H1 (cell line): ENCODE measurements around the gene ARHGAP42. TPM values are rescaled to one million over a fixed set of nuclear protein-coding genes. Genes with fewer than 3 reads are reported as not detected.

ENCODE experiments used
- CTCF ChIA-PET: fragments of 300-600 bp; sonication (Branson Sonifier 250); formaldehyde crosslinking; loops from one replicate; lab custom pipeline; 2021; ENCODE audit not compliant: partially characterized antibody; lab: Charles Lee
- POLR2A ChIA-PET: fragments of 300-600 bp; sonication (Branson Sonifier 250); formaldehyde crosslinking; loops from one replicate; lab custom pipeline; 2021; ENCODE audit warnings: inconsistent platforms; ENCODE audit not compliant: partially characterized antibody; lab: Charles Lee
- DNase-seq, 2 experiments: peaks; one replicate each; pipeline versions ENCODE4 v3.0.0 to v3.0.0-alpha.2; 2010 to 2022; ENCODE audit warnings: low spot score in 2 of 2, low read depth in 1 of 2, mixed read lengths in 1 of 2
- FAIRE-seq: peaks from 2 replicates; lab custom pipeline; 2011; peaks lifted over from hg19 to GRCh38; lab: Jason Lieb, UNC
- H2AFZ ChIP-seq: 2 replicates; pipeline ENCODE4 v1.8.1; 2012; ENCODE audit warnings: low read length, inconsistent platforms
- H2AK5ac ChIP-seq: 2 replicates; pipeline ENCODE4 v1.6.1; 2013; ENCODE audit warnings: low read depth, low read length
- H2BK120ac ChIP-seq: replicated peaks from 2 replicates; pipeline ENCODE3; 2013; ENCODE audit warnings: low read depth, low read length, inconsistent platforms
- H2BK12ac ChIP-seq: 2 replicates; pipeline ENCODE4 v1.6.1; 2013; ENCODE audit warnings: low read depth, low read length
- H2BK15ac ChIP-seq: 2 replicates; pipeline ENCODE4 v1.6.1; 2013; ENCODE audit warnings: low read length
- H2BK20ac ChIP-seq: 2 replicates; pipeline ENCODE4 v1.6.1; 2013; ENCODE audit warnings: low read length
- H2BK5ac ChIP-seq: 2 replicates; pipeline ENCODE4 v1.6.1; 2013; ENCODE audit warnings: low read depth, low read length
- H3K14ac ChIP-seq: 2 replicates; pipeline ENCODE4 v1.6.1; 2013; ENCODE audit warnings: inconsistent platforms; ENCODE audit not compliant: insufficient read length
- H3K18ac ChIP-seq: 2 replicates; pipeline ENCODE4 v1.6.1; 2013; ENCODE audit warnings: low read length; ENCODE audit errors: extremely low read depth
- H3K23ac ChIP-seq: 2 replicates; pipeline ENCODE4 v1.6.1; 2013; ENCODE audit warnings: inconsistent platforms; ENCODE audit not compliant: insufficient read length
- H3K23me2 ChIP-seq: 2 replicates; pipeline ENCODE4 v1.6.1; 2013; ENCODE audit warnings: low read depth, low read length
- H3K27ac ChIP-seq: 2 replicates; pipeline ENCODE4 v1.6.1; 2011; ENCODE audit warnings: low read depth, low read length, inconsistent platforms
- H3K27me3 ChIP-seq, 4 experiments: replicated peaks in 1 of 4; 1 replicate in 1 of 4; 2 replicates in 3 of 4; pipeline versions ENCODE4 v1.6.1 to v1.8.1; 2011 to 2013; ENCODE audit warnings: low read length in 3 of 4, mild to moderate bottlenecking in 3 of 4, inconsistent platforms in 2 of 4, mixed read lengths in 2 of 4, moderate library complexity in 1 of 4; ENCODE audit not compliant: control insufficient read depth in 3 of 4, insufficient read depth in 3 of 4; ENCODE audit errors: extremely low read depth in 1 of 4
- H3K36me3 ChIP-seq, 4 experiments: 2 replicates each; pipeline versions ENCODE4 v1.6.1 to v1.8.1; 2011 to 2013; ENCODE audit warnings: mild to moderate bottlenecking in 4 of 4, low read length in 3 of 4, moderate library complexity in 2 of 4, control low read depth in 1 of 4, inconsistent platforms in 1 of 4; ENCODE audit not compliant: insufficient read depth in 4 of 4, control insufficient read depth in 2 of 4
- H3K4ac ChIP-seq: replicated peaks from 2 replicates; pipeline ENCODE3; 2013; ENCODE audit warnings: low read length, low read depth, mixed read lengths, inconsistent platforms; ENCODE audit not compliant: insufficient read length
- H3K4me1 ChIP-seq, 4 experiments: replicated peaks in 1 of 4; 1 replicate in 1 of 4; 2 replicates in 3 of 4; pipeline versions ENCODE4 v1.6.1 to v1.8.1; 2011 to 2013; ENCODE audit warnings: low read length in 3 of 4, inconsistent platforms in 2 of 4, mixed read lengths in 1 of 4; ENCODE audit not compliant: insufficient read depth in 4 of 4, control insufficient read depth in 3 of 4
- H3K4me2 ChIP-seq, 2 experiments: 2 replicates each; pipeline versions ENCODE4 v1.6.1 to v1.8.1; 2011 to 2013; ENCODE audit warnings: low read depth in 2 of 2, low read length in 2 of 2, control low read depth in 1 of 2, inconsistent platforms in 1 of 2, mild to moderate bottlenecking in 1 of 2; ENCODE audit not compliant: insufficient read depth in 1 of 2
- H3K4me3 ChIP-seq, 4 experiments: fragments of 200-600, 300-600 bp in 1 of 4; sonication (generic), shearing (Covaris generic), sonication (Bioruptor Twin) in 1 of 4; 2 replicates each; pipeline versions ENCODE4 v1.5.1 to v1.8.1; 2011 to 2016; ENCODE audit warnings: low read length in 4 of 4, low read depth in 3 of 4, control low read depth in 2 of 4, inconsistent platforms in 2 of 4, mild to moderate bottlenecking in 2 of 4, mixed read lengths in 1 of 4, moderate library complexity in 1 of 4; ENCODE audit not compliant: insufficient read depth in 2 of 4; ENCODE audit errors: extremely low read depth in 1 of 4
- H3K56ac ChIP-seq: replicated peaks from 2 replicates; pipeline ENCODE3; 2013; ENCODE audit warnings: low read depth, mild to moderate bottlenecking, mixed read lengths, low read length, inconsistent platforms; ENCODE audit not compliant: insufficient read length
- H3K79me1 ChIP-seq: 2 replicates; pipeline ENCODE4 v1.6.1; 2013; ENCODE audit warnings: low read depth, low read length, control low read depth
- H3K79me2 ChIP-seq, 2 experiments: 2 replicates each; pipeline versions ENCODE4 v1.6.1 to v1.8.1; 2012 to 2013; ENCODE audit warnings: low read length in 2 of 2, mild to moderate bottlenecking in 2 of 2, inconsistent platforms in 1 of 2; ENCODE audit not compliant: insufficient read depth in 2 of 2, control insufficient read depth in 1 of 2
- H3K9ac ChIP-seq, 4 experiments: replicated peaks in 1 of 4; 1 replicate in 1 of 4; 2 replicates in 3 of 4; pipeline versions ENCODE4 v1.6.1 to v1.8.1; 2011 to 2013; ENCODE audit warnings: low read depth in 3 of 4, low read length in 3 of 4, control low read depth in 2 of 4, mild to moderate bottlenecking in 2 of 4, moderate library complexity in 2 of 4, inconsistent platforms in 1 of 4; ENCODE audit errors: extremely low read depth in 1 of 4
- H3K9me3 ChIP-seq, 2 experiments: 2 replicates each; pipeline versions ENCODE4 v1.6.1 to v1.8.1; 2012 to 2013; ENCODE audit warnings: mild to moderate bottlenecking in 2 of 2, moderate library complexity in 2 of 2, control low read depth in 1 of 2, inconsistent platforms in 1 of 2, low read depth in 1 of 2, low read length in 1 of 2, mixed read lengths in 1 of 2; ENCODE audit not compliant: insufficient read depth in 2 of 2
- H4K20me1 ChIP-seq, 2 experiments: replicated peaks in 1 of 2; 2 replicates each; pipeline versions ENCODE3 to v1.8.1; 2011 to 2013; ENCODE audit warnings: inconsistent platforms in 2 of 2, low read length in 2 of 2, mild to moderate bottlenecking in 1 of 2; ENCODE audit not compliant: insufficient read depth in 2 of 2, control insufficient read depth in 1 of 2
- H4K5ac ChIP-seq: 2 replicates; pipeline ENCODE4 v1.6.1; 2013; ENCODE audit warnings: low read length, low read depth, mixed read lengths, inconsistent platforms; ENCODE audit not compliant: insufficient read length
- H4K8ac ChIP-seq: 2 replicates; pipeline ENCODE4 v1.8.0; 2013; ENCODE audit warnings: mild to moderate bottlenecking, moderate library complexity, low read length, inconsistent platforms; ENCODE audit not compliant: insufficient read depth; ENCODE audit errors: extremely low read depth
- H4K91ac ChIP-seq: replicated peaks from 2 replicates; pipeline ENCODE3; 2013; ENCODE audit warnings: low read length, mixed read lengths, inconsistent platforms; ENCODE audit not compliant: insufficient read length
- ASH2L ChIP-seq: fragments of 200-600, 300-600 bp; sonication (generic); IDR thresholded peaks from one replicate; pipeline ENCODE4 v1.7.1; 2017; ENCODE audit warnings: low read length
- CEBPB ChIP-seq: IDR thresholded peaks from 2 replicates; pipeline ENCODE4 v1.6.1; 2012; ENCODE audit warnings: low read depth, low read length
- HDAC2 ChIP-seq, 2 experiments: fragments of 300-600 bp in 1 of 2; sonication (generic) in 1 of 2; IDR thresholded peaks; 2 replicates each; pipeline ENCODE4 v1.6.1; 2011 to 2012; ENCODE audit warnings: low read depth in 2 of 2, low read length in 2 of 2, mild to moderate bottlenecking in 2 of 2, moderate library complexity in 2 of 2, borderline replicate concordance in 1 of 2, inconsistent platforms in 1 of 2
- KDM4A ChIP-seq: IDR thresholded peaks from one replicate; pipeline ENCODE4 v1.7.1; 2012; ENCODE audit warnings: low read depth, mild to moderate bottlenecking, moderate library complexity, low read length, inconsistent platforms; ENCODE audit not compliant: severe bottlenecking
- PHF8 ChIP-seq: fragments of 200-600 bp; sonication (generic); conservative IDR thresholded peaks from 2 replicates; pipeline ENCODE4 v1.7.1; 2012; ENCODE audit warnings: low read depth, mild to moderate bottlenecking, inconsistent platforms, low read length, moderate library complexity
- POLR2A ChIP-seq, 2 experiments: IDR thresholded peaks; 1 replicate in 1 of 2; 2 replicates in 1 of 2; pipeline ENCODE4 v1.6.1; 2011; ENCODE audit warnings: low read depth in 2 of 2, low read length in 2 of 2, mild to moderate bottlenecking in 2 of 2; ENCODE audit errors: control extremely low read depth in 1 of 2
- POLR2AphosphoS5 ChIP-seq: IDR thresholded peaks from 2 replicates; pipeline ENCODE4 v1.6.1; 2011; ENCODE audit warnings: low read depth, low read length
- RAD21 ChIP-seq, 2 experiments: IDR thresholded peaks in 1 of 2; conservative IDR thresholded peaks in 1 of 2; 2 replicates each; pipeline ENCODE4 v1.6.1; 2011; ENCODE audit warnings: low read depth in 2 of 2, low read length in 2 of 2, improper control_type of control experiment in 1 of 2, inconsistent platforms in 1 of 2, mild to moderate bottlenecking in 1 of 2, moderate library complexity in 1 of 2
- SIN3A ChIP-seq, 2 experiments: IDR thresholded peaks in 1 of 2; conservative IDR thresholded peaks in 1 of 2; 2 replicates each; pipeline ENCODE4 v1.6.1; 2011 to 2012; ENCODE audit warnings: low read length in 2 of 2, improper control_type of control experiment in 1 of 2, low read depth in 1 of 2, mild to moderate bottlenecking in 1 of 2
- SIRT6 ChIP-seq: IDR thresholded peaks from one replicate; pipeline ENCODE4 v1.7.1; 2012; ENCODE audit warnings: low read length, inconsistent platforms
- SP1 ChIP-seq: IDR thresholded peaks from 2 replicates; pipeline ENCODE4 v1.6.1; 2011; ENCODE audit warnings: low read depth, low read length
- SP4 ChIP-seq: IDR thresholded peaks from 2 replicates; pipeline ENCODE4 v1.6.1; 2012; ENCODE audit warnings: low read length, inconsistent platforms
- SRF ChIP-seq: IDR thresholded peaks from 2 replicates; pipeline ENCODE4 v1.6.1; 2011; ENCODE audit warnings: mild to moderate bottlenecking, low read depth, low read length, moderate library complexity
- YY1 ChIP-seq: IDR thresholded peaks from 2 replicates; pipeline ENCODE4 v1.6.1; 2011; ENCODE audit warnings: low read depth, mild to moderate bottlenecking, low read length
- WGBS, 2 experiments: shearing (Covaris generic) in 1 of 2; methylation state at CpG; one replicate each; pipeline versions ENCODE4 v1.1.6 to v1.1.7; 2013 to 2015; ENCODE audit warnings: low lambda C conversion rate in 2 of 2, mixed read lengths in 2 of 2, inconsistent platforms in 1 of 2, low coverage in 1 of 2, missing lambda C conversion rate in 1 of 2; ENCODE audit not compliant: insufficient replicate concordance in 2 of 2, insufficient coverage in 1 of 2, insufficient read length in 1 of 2; ENCODE audit errors: extremely low coverage in 1 of 2, missing lambda C conversion rate in 1 of 2; 5-methylcytosine and 5-hydroxymethylcytosine counted together
- polyA plus RNA-seq, 7 experiments: library from polyadenylated mRNA; depleted of rRNA in 3 of 7; stranded (reverse) in 5 of 7; unstranded in 2 of 7; fragments of >200 nt in 5 of 7; fragments of 200-250 nt in 2 of 7; gene quantifications; 1 replicate in 5 of 7; 2 replicates in 1 of 7; 4 replicates in 1 of 7; pipeline versions ENCODE4 v1.2.1 to v1.2.3, GENCODE V29; 2011 to 2013; ENCODE audit warnings: missing spikeins in 2 of 7, mixed read lengths in 2 of 7
- total RNA-seq: library from RNA; stranded (reverse); fragmentation: NEBNext Ultra II Directional; extraction: Animal tissue kit (Norgen Biotek cat#: 25700); gene quantifications from 2 replicates; pipeline ENCODE4 v1.2.1, GENCODE V29; 2021

Gene ARHGAP42
- total and polyA plus RNA-seq, 2 of the 8 experiments (the other 6 are each of a cell fraction or from before 2014, with no cell fraction given), result 22.2 to 33.5 TPM

DNA sequence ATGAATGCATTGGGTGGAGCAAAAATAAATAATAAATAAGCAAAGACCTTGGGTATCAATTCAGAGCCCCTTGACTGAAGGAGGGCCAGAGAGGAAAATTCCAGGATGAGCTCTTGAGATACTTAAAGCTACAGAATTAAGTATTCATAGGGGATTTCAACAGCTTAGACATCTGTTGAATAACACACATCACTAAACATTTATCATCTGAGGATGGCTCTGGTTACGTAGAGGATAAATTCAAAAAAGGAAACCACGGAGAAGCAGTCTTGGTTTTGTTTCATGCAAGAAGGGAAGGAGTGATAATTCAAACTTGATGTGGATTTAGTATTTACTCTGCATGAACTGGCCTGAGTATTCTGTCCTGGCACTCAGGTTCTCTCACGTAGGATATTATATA is 29.8 kb downstream of the ARHGAP42 start:
- Histone ChIP-seq H2BK12ac (no peak overlapping the region), H3K36me3 (no peaks in the 10 kb centered on the region), H3K27ac (no peak overlapping the region), H3K56ac (no peak overlapping the region), H4K20me1 (no peaks in the 10 kb centered on the region), H2AK5ac (no peak overlapping the region), H3K4me1 (peaks cover 0 to 26% (median 10%) of the 10 kb centered on the region in 4 experiments; a peak in 6 of 7 replicates), H3K14ac (no peak overlapping the region), H2BK15ac (no peak overlapping the region), H3K79me1 (no peaks in the 10 kb centered on the region; the same call in 1 of the 2 replicates), H3K9ac (no peak overlapping the region), H3K9me3 (no peaks in the 10 kb centered on the region), H2AFZ (no peak overlapping the region), H3K4me3 (no peak overlapping the region), H4K91ac (no peak overlapping the region), H2BK5ac (no peak overlapping the region), H2BK120ac (no peak overlapping the region), H3K27me3 (no peaks in the 10 kb centered on the region), H3K23ac (no peak overlapping the region), H3K23me2 (no peaks in the 10 kb centered on the region), H3K4ac (no peak overlapping the region), H3K4me2 (no peak overlapping the region), H3K79me2 (peaks cover 5 to 78% of the 10 kb centered on the region in 2 experiments; a peak in 3 of 4 replicates), H3K18ac (no peak overlapping the region), H4K5ac (no peak overlapping the region), H2BK20ac (no peak overlapping the region), H4K8ac (no peak overlapping the region)
- DNase-seq (no peak), FAIRE-seq (no peak)
- 91% methylated on average over 3 of the region's 3 CpGs; no CpG with 5 or more reads in 1 of the 2 experiments for WGBS, 2 experiments
- CTCF ChIA-PET, result interaction anchor here (1.8 kb wide), 1 partner anchor 10 kb away, joined by 6 read pairs; no protein-coding TSS in a partner anchor
- TF ChIP-seq SIN3A (conservative IDR thresholded peaks at IDR 0.05 in 1 of 2, IDR thresholded peaks at IDR 0.05 in 1 of 2; ENCODE audit: low read depth in 1 of 2, low read length in 2 of 2) (no peak), KDM4A (no peak), POLR2A (IDR thresholded peaks at IDR 0.05; ENCODE audit: control extremely low read depth in 1 of 2, low read depth in 2 of 2, low read length in 2 of 2) (no peak), RAD21 (IDR thresholded peaks at IDR 0.05 in 1 of 2, conservative IDR thresholded peaks at IDR 0.05 in 1 of 2; ENCODE audit: low read depth in 2 of 2, low read length in 2 of 2) (no peak), PHF8 (no peak), POLR2AphosphoS5 (no peak), ASH2L (no peak), SRF (no peak), HDAC2 (IDR thresholded peaks at IDR 0.05; ENCODE audit: borderline replicate concordance in 1 of 2, low read depth in 2 of 2, low read length in 2 of 2) (no peak), SIRT6 (no peak), SP4 (no peak), YY1 (no peak), CEBPB (no peak), SP1 (no peak)
- POLR2A ChIA-PET, result no interaction called here
